Ishikawa (cell line): ENCODE measurements around the gene WWOX.

Experiments used
- CEBPB ChIP-seq: IDR thresholded peaks from 2 replicates; pipeline ENCODE4 v1.6.1; 2012
- CREB1 ChIP-seq: IDR thresholded peaks from 2 replicates; pipeline ENCODE4 v1.6.1; 2012; ENCODE audit warnings: low read depth
- EP300 ChIP-seq: IDR thresholded peaks from 2 replicates; pipeline ENCODE4 v1.6.1; 2012; ENCODE audit warnings: borderline replicate concordance
- FOXM1 ChIP-seq: IDR thresholded peaks from 2 replicates; pipeline ENCODE4 v1.6.1; 2012; ENCODE audit warnings: low read depth, borderline replicate concordance
- MAX ChIP-seq: IDR thresholded peaks from 2 replicates; pipeline ENCODE4 v1.6.1; 2012
- NFIC ChIP-seq: IDR thresholded peaks from 2 replicates; pipeline ENCODE4 v1.6.1; 2012
- RAD21 ChIP-seq: IDR thresholded peaks from 2 replicates; pipeline ENCODE4 v1.6.1; 2012; ENCODE audit warnings: low read depth
- TAF1 ChIP-seq: IDR thresholded peaks from 2 replicates; pipeline ENCODE4 v1.6.1; 2012; ENCODE audit warnings: low read depth, mild to moderate bottlenecking
- TEAD4 ChIP-seq: IDR thresholded peaks from 2 replicates; pipeline ENCODE4 v1.6.1; 2012
- USF1 ChIP-seq: IDR thresholded peaks from 2 replicates; pipeline ENCODE4 v1.6.1; 2012
- YY1 ChIP-seq: IDR thresholded peaks from 2 replicates; pipeline ENCODE4 v1.6.1; 2012; ENCODE audit warnings: low read depth

- no peak for TF ChIP-seq CREB1
- TF ChIP-seq USF1: no peak
- no peak for TF ChIP-seq MAX
- no peak for TF ChIP-seq YY1
- no peak for TF ChIP-seq NFIC
- no peak for TF ChIP-seq TAF1
- TF ChIP-seq EP300: no peak
- TF ChIP-seq CEBPB: no peak
- TF ChIP-seq RAD21: no peak
- TF ChIP-seq FOXM1: no peak
- no peak for TF ChIP-seq TEAD4
These were observed 937.1 kb downstream of the WWOX start for GRCh38 chr16:79036541-79036940.
